Liver (tissue), 9 donors: ENCODE results near the gene OR10A7. TPM values are rescaled to one million over a fixed set of nuclear protein-coding genes. Genes with fewer than 3 reads are reported as not detected.

Experiments
- DNase-seq: peaks from one replicate; pipeline ENCODE4 v3.0.0-alpha.2; 2017; ENCODE audit warnings: low spot score
- H3K27ac ChIP-seq, 2 donors: one replicate each; pipeline ENCODE4 v1.7.0; 2013; ENCODE audit warnings: inconsistent platforms in 2 of 2, low read length in 2 of 2, control low read depth in 1 of 2, low read depth in 1 of 2, mild to moderate bottlenecking in 1 of 2
- H3K27me3 ChIP-seq, 4 donors: one replicate each; pipeline versions ENCODE4 v1.6.1 to v1.7.0; 2013; ENCODE audit warnings: low read length in 3 of 4, inconsistent platforms in 1 of 4, mild to moderate bottlenecking in 1 of 4, moderate library complexity in 1 of 4; ENCODE audit not compliant: control insufficient read depth in 4 of 4, insufficient read depth in 4 of 4
- H3K36me3 ChIP-seq, 4 donors: one replicate each; pipeline versions ENCODE4 v1.6.1 to v1.7.0; 2013; ENCODE audit warnings: low read length in 3 of 4, mild to moderate bottlenecking in 3 of 4, low read depth in 1 of 4, moderate library complexity in 1 of 4; ENCODE audit not compliant: control insufficient read depth in 4 of 4, insufficient read depth in 3 of 4
- H3K4me1 ChIP-seq, 4 donors: one replicate each; pipeline versions ENCODE4 v1.6.1 to v1.7.0; 2013; ENCODE audit warnings: low read length in 3 of 4, mild to moderate bottlenecking in 3 of 4, moderate library complexity in 1 of 4; ENCODE audit not compliant: control insufficient read depth in 4 of 4, insufficient read depth in 4 of 4
- H3K4me3 ChIP-seq, 3 donors: one replicate each; pipeline versions ENCODE4 v1.6.1 to v1.7.0; 2013; ENCODE audit warnings: low read length in 3 of 3, control low read depth in 1 of 3, low read depth in 1 of 3, mild to moderate bottlenecking in 1 of 3
- H3K9ac ChIP-seq, 2 donors: one replicate each; pipeline ENCODE4 v1.7.0; 2013; ENCODE audit warnings: low read length in 2 of 2, mild to moderate bottlenecking in 2 of 2, moderate library complexity in 2 of 2, control low read depth in 1 of 2, low read depth in 1 of 2
- H3K9me3 ChIP-seq, 4 donors: one replicate each; pipeline versions ENCODE4 v1.6.1 to v1.7.0; 2013; ENCODE audit warnings: low read length in 3 of 4; ENCODE audit not compliant: control insufficient read depth in 4 of 4
- ATF3 ChIP-seq: IDR thresholded peaks from 2 replicates; pipeline ENCODE4 v1.6.1; 2016; ENCODE audit warnings: antibody characterized with exemption
- EGR1 ChIP-seq, 2 donors: IDR thresholded peaks; 2 replicates each; pipeline ENCODE4 v1.6.1; 2016 to 2018; ENCODE audit warnings: antibody characterized with exemption in 2 of 2, low read depth in 2 of 2
- FOXA1 ChIP-seq: IDR thresholded peaks from 2 replicates; pipeline ENCODE4 v1.6.1; 2016; ENCODE audit warnings: antibody characterized with exemption
- FOXA2 ChIP-seq: IDR thresholded peaks from 2 replicates; pipeline ENCODE4 v1.6.1; 2016; ENCODE audit warnings: antibody characterized with exemption
- GABPA ChIP-seq, 2 donors: IDR thresholded peaks in 1 of 2; conservative IDR thresholded peaks in 1 of 2; 2 replicates each; pipeline ENCODE4 v1.6.1; 2016; ENCODE audit warnings: antibody characterized with exemption in 2 of 2, mild to moderate bottlenecking in 1 of 2, moderate library complexity in 1 of 2
- HNF4A ChIP-seq, 2 donors: conservative IDR thresholded peaks; 2 replicates each; pipeline ENCODE4 v1.6.1; 2016; ENCODE audit warnings: antibody characterized with exemption in 2 of 2, mild to moderate bottlenecking in 2 of 2
- HNF4G ChIP-seq: IDR thresholded peaks from 2 replicates; pipeline ENCODE4 v1.6.1; 2016; ENCODE audit warnings: antibody characterized with exemption
- JUND ChIP-seq, 2 donors: IDR thresholded peaks; 2 replicates each; pipeline ENCODE4 v1.6.1; 2016; ENCODE audit warnings: antibody characterized with exemption in 2 of 2
- MAX ChIP-seq: IDR thresholded peaks from 2 replicates; pipeline ENCODE4 v1.6.1; 2016; ENCODE audit warnings: antibody characterized with exemption
- NR2F2 ChIP-seq: IDR thresholded peaks from 2 replicates; pipeline ENCODE4 v1.6.1; 2016; ENCODE audit warnings: antibody characterized with exemption
- RAD21 ChIP-seq, 2 donors: IDR thresholded peaks; 2 replicates each; pipeline ENCODE4 v1.6.1; 2016; ENCODE audit warnings: antibody characterized with exemption in 2 of 2, mild to moderate bottlenecking in 2 of 2
- RXRA ChIP-seq, 2 donors: IDR thresholded peaks; 2 replicates each; pipeline ENCODE4 v1.6.1; 2017 to 2018; ENCODE audit warnings: antibody characterized with exemption in 2 of 2, mild to moderate bottlenecking in 1 of 2
- TAF1 ChIP-seq: conservative IDR thresholded peaks from 2 replicates; pipeline ENCODE4 v1.6.1; 2016; ENCODE audit warnings: antibody characterized with exemption, mild to moderate bottlenecking
- YY1 ChIP-seq: IDR thresholded peaks from 2 replicates; pipeline ENCODE4 v1.6.1; 2016; ENCODE audit warnings: antibody characterized with exemption, mild to moderate bottlenecking
- ZBTB33 ChIP-seq: IDR thresholded peaks from 2 replicates; pipeline ENCODE4 v1.6.1; 2016; ENCODE audit warnings: antibody characterized with exemption
- WGBS: extraction: QIAGEN DNeasy Blood & Tissue Kit; methylation state at CpG from one replicate; pipeline ENCODE4 v1.1.7; 2013; 5-methylcytosine and 5-hydroxymethylcytosine counted together
- polyA plus RNA-seq, 2 donors: library from polyadenylated mRNA; stranded (reverse) in 1 of 2; unstranded in 1 of 2; fragments of 200-250 nt in 1 of 2; fragments of >200 nt in 1 of 2; fragmentation: Nextera tagmentation in 1 of 2; extraction: Ambion mirVana in 1 of 2; gene quantifications; one replicate each; pipeline versions ENCODE4 v1.2.1 to v1.2.3, GENCODE V29; 2013 to 2015
- total RNA-seq, 2 donors: library from RNA; depleted of rRNA; stranded (reverse); fragments of >200 nt; gene quantifications; one replicate each; pipeline ENCODE4 v1.2.3, GENCODE V29; 2014
- TF ChIP-seq, protein P1 (sequence below): fragments of 150-350 bp; IDR thresholded peaks from 2 replicates; pipeline ENCODE4 v1.5.1; 2017; ENCODE audit warnings: improper control_type of control experiment, low read depth, low read length; ENCODE audit not compliant: missing input control
- TF ChIP-seq, protein P2 (sequence below): IDR thresholded peaks from 2 replicates; pipeline ENCODE4 v1.6.1; 2016; ENCODE audit warnings: antibody characterized with exemption, mild to moderate bottlenecking
- donor health status: healthy.
- donor health status: healthy.
- donor health status: healthy.
- donor health status: healthy.
- donor health status: healthy.

Gene OR10A7
- total and polyA plus RNA-seq, 4 donors, result not detected

- WGBS, result 67% methylated on average over 1 of the region's 1 CpG
- Histone ChIP-seq H3K4me3 (no peak overlapping the region), H3K9ac (no peak overlapping the region), H3K27me3 (no peaks in the 10 kb centered on the region), H3K9me3 (no peaks in the 10 kb centered on the region), H3K4me1 (peaks cover 0 to 5% (median 2%) of the 10 kb centered on the region in 4 donors), H3K27ac (no peak overlapping the region), H3K36me3 (no peaks in the 10 kb centered on the region)
- DNase-seq, result no peak
- TF ChIP-seq HNF4A (conservative IDR thresholded peaks at IDR 0.05) (no peak), JUND (IDR thresholded peaks at IDR 0.05) (no peak)
Measured at GRCh38 chr12:55246159-55246558, 25.3 kb downstream of the OR10A7 start.

DNA sequence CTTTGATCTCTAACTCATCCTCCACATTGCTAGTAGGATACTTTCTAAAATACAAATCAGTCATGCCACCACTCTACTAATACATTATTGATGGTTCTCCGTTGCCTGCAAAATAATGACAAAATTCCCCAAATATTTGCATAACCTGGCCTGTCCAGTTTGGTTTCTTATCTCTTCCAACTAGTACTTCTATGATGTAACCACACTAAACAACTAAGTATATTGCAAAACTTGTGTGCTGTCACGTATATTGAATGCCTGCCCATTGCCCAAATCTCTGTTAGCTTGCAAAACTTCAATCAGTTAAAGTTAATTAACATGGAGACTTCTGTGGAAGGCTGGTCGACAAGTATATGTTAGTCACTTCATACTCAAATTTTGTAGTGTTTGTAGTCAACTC is 30.1 kb downstream of the OR10A7 start:
- 30% methylated on average over 3 of the region's 3 CpGs for WGBS
- H3K4me1 ChIP-seq, result peaks cover 0 to 9% (median 2%) of the 10 kb centered on the region in 4 donors
- TF ChIP-seq ZBTB33 (peak; percentile 65), YY1 (peak; percentile 55), GABPA (IDR thresholded peaks at IDR 0.05 in 1 of 2, conservative IDR thresholded peaks at IDR 0.05 in 1 of 2) (no peak), EGR1 (IDR thresholded peaks at IDR 0.05; ENCODE audit: low read depth in 2 of 2) (no peak), TAF1 (no peak), FOXA1 (no peak), FOXA2 (peak; percentile 71), ATF3 (peak; percentile 58), HNF4A (conservative IDR thresholded peaks at IDR 0.05) (peak; percentile 30 to 72), RAD21 (IDR thresholded peaks at IDR 0.05) (peak in 1 of 2 donors; percentile 12), JUND (IDR thresholded peaks at IDR 0.05) (peak in 1 of 2 donors; percentile 73), HNF4G (no peak), RXRA (IDR thresholded peaks at IDR 0.05) (peak; percentile 27 to 79), MAX (peak; percentile 51), NR2F2 (no peak)
- TF ChIP-seq, protein P1, sequence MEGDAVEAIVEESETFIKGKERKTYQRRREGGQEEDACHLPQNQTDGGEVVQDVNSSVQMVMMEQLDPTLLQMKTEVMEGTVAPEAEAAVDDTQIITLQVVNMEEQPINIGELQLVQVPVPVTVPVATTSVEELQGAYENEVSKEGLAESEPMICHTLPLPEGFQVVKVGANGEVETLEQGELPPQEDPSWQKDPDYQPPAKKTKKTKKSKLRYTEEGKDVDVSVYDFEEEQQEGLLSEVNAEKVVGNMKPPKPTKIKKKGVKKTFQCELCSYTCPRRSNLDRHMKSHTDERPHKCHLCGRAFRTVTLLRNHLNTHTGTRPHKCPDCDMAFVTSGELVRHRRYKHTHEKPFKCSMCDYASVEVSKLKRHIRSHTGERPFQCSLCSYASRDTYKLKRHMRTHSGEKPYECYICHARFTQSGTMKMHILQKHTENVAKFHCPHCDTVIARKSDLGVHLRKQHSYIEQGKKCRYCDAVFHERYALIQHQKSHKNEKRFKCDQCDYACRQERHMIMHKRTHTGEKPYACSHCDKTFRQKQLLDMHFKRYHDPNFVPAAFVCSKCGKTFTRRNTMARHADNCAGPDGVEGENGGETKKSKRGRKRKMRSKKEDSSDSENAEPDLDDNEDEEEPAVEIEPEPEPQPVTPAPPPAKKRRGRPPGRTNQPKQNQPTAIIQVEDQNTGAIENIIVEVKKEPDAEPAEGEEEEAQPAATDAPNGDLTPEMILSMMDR, result no peak
- TF ChIP-seq, protein P2, sequence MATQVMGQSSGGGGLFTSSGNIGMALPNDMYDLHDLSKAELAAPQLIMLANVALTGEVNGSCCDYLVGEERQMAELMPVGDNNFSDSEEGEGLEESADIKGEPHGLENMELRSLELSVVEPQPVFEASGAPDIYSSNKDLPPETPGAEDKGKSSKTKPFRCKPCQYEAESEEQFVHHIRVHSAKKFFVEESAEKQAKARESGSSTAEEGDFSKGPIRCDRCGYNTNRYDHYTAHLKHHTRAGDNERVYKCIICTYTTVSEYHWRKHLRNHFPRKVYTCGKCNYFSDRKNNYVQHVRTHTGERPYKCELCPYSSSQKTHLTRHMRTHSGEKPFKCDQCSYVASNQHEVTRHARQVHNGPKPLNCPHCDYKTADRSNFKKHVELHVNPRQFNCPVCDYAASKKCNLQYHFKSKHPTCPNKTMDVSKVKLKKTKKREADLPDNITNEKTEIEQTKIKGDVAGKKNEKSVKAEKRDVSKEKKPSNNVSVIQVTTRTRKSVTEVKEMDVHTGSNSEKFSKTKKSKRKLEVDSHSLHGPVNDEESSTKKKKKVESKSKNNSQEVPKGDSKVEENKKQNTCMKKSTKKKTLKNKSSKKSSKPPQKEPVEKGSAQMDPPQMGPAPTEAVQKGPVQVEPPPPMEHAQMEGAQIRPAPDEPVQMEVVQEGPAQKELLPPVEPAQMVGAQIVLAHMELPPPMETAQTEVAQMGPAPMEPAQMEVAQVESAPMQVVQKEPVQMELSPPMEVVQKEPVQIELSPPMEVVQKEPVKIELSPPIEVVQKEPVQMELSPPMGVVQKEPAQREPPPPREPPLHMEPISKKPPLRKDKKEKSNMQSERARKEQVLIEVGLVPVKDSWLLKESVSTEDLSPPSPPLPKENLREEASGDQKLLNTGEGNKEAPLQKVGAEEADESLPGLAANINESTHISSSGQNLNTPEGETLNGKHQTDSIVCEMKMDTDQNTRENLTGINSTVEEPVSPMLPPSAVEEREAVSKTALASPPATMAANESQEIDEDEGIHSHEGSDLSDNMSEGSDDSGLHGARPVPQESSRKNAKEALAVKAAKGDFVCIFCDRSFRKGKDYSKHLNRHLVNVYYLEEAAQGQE, result no peak
- H3K27me3 ChIP-seq, result no peaks in the 10 kb centered on the region
- H3K9ac ChIP-seq, result no peak overlapping the region
- H3K27ac ChIP-seq, result no peak overlapping the region
- DNase-seq, result no peak
- no peak overlapping the region for H3K4me3 ChIP-seq
- no peaks in the 10 kb centered on the region for H3K9me3 ChIP-seq
- H3K36me3 ChIP-seq, result no peaks in the 10 kb centered on the region
